Spleen (tissue), 11 donors: ENCODE results near the gene APOBEC4. TPM values are rescaled to one million over a fixed set of nuclear protein-coding genes. Genes with fewer than 3 reads are reported as not detected.
"Not testable (repeated sequence)": the region's sequence is repeated elsewhere in the genome, so short reads cannot be mapped to it uniquely, and the experiment has no call there.

Experiments used
- DNase-seq: peaks from one replicate; pipeline ENCODE4 v3.0.0-alpha.2; 2020
- H3K27ac ChIP-seq, 8 donors: fragments of 200-600 bp; sonication (generic) in 7 of 8; 1 replicate in 4 of 8; 2 replicates in 4 of 8; pipeline versions ENCODE4 v1.5.0 to v1.8.0; 2016 to 2021; ENCODE audit warnings: inconsistent platforms in 4 of 8, mild to moderate bottlenecking in 4 of 8, moderate library complexity in 1 of 8
- H3K27me3 ChIP-seq, 7 donors: fragments of 200-600 bp; sonication (generic) in 6 of 7; replicated peaks in 1 of 7; 1 replicate in 4 of 7; 2 replicates in 3 of 7; pipeline versions ENCODE4 v1.5.0 to v1.8.0; 2016 to 2021; ENCODE audit warnings: inconsistent platforms in 3 of 7, mild to moderate bottlenecking in 1 of 7
- H3K36me3 ChIP-seq, 6 donors: fragments of 200-600 bp; sonication (generic) in 5 of 6; 1 replicate in 4 of 6; 2 replicates in 2 of 6; pipeline versions ENCODE4 v1.5.0 to v1.8.0; 2016 to 2021; ENCODE audit warnings: inconsistent platforms in 2 of 6
- H3K4me1 ChIP-seq, 6 donors: fragments of 200-600 bp; sonication (generic) in 5 of 6; 1 replicate in 3 of 6; 2 replicates in 3 of 6; pipeline versions ENCODE4 v1.5.0 to v1.8.0; 2016 to 2021; ENCODE audit warnings: inconsistent platforms in 3 of 6
- H3K4me3 ChIP-seq, 8 donors: fragments of 200-600 bp; sonication (generic) in 7 of 8; 1 replicate in 4 of 8; 2 replicates in 4 of 8; pipeline versions ENCODE4 v1.5.0 to v1.8.0; 2016 to 2021; ENCODE audit warnings: inconsistent platforms in 4 of 8, mild to moderate bottlenecking in 4 of 8, moderate library complexity in 2 of 8
- H3K9me3 ChIP-seq, 8 donors: fragments of 200-600 bp; sonication (generic) in 7 of 8; 1 replicate in 4 of 8; 2 replicates in 4 of 8; pipeline versions ENCODE4 v1.5.0 to v1.8.0; 2016 to 2021; ENCODE audit warnings: inconsistent platforms in 4 of 8
- POLR2A ChIP-seq, 3 donors: fragments of 450-650 bp; IDR thresholded peaks; one replicate each; pipeline ENCODE4 v1.5.1; 2017; ENCODE audit warnings: antibody characterized with exemption in 3 of 3, mild to moderate bottlenecking in 1 of 3
- POLR2AphosphoS5 ChIP-seq, 3 donors: sonication (generic); formaldehyde crosslinking; IDR thresholded peaks; one replicate each; pipeline ENCODE4 v1.5.1; 2017; ENCODE audit warnings: antibody characterized with exemption in 3 of 3
- WGBS, 5 donors: extraction: QIAGEN DNeasy Blood & Tissue Kit in 3 of 5; methylation state at CpG; one replicate each; pipeline versions ENCODE4 v1.1.5 to v1.1.7; 2013 to 2018; 5-methylcytosine and 5-hydroxymethylcytosine counted together
- intact Hi-C: fragments of 100-400 bp; cut with DNase I; formaldehyde crosslinking; loops from one replicate; pipeline ENCODE4 v1.15.0; 2023; ENCODE audit warnings: low total_unique reads
- polyA plus RNA-seq, 3 donors: library from polyadenylated mRNA; stranded (reverse); fragments of 200-250 nt; gene quantifications; one replicate each; pipeline ENCODE4 v1.2.1, GENCODE V29; 2013
- total RNA-seq, 7 donors: library from RNA; depleted of rRNA in 3 of 7; stranded (reverse); fragments of >200 nt in 3 of 7; fragmentation: NEBNext Ultra II Directional in 4 of 7; extraction: Animal tissue kit (Norgen Biotek cat#: 25700) in 4 of 7; gene quantifications; one replicate each; pipeline versions ENCODE4 v1.1.0 to v1.2.1, GENCODE V29; 2016 to 2021
- TF ChIP-seq, protein P1 (sequence below), 11 experiments: fragments of 200-600 bp in 7 of 11; fragments of 450-650 bp in 4 of 11; sonication (generic) in 4 of 11; IDR thresholded peaks in 8 of 11; conservative IDR thresholded peaks in 3 of 11; 1 replicate in 7 of 11; 2 replicates in 4 of 11; pipeline versions ENCODE4 v1.4.0 to v1.8.0; 2016 to 2021; ENCODE audit warnings: antibody characterized with exemption in 11 of 11, inconsistent platforms in 4 of 11, mild to moderate bottlenecking in 1 of 11
- donor health status: healthy with polysubstance abuse.
- donor health status: DM: no; HTN: no; CAD: no; lungs with moderate emphysema.
- donor health status: DM: no; HTN: no; CAD: no.
- donor health status: Bipolar disorder and iron deficiency.
- donor health status: healthy.
- donor health status: DM: no; HTN: no; CAD: no.
- donor health status: DM: yes; HTN: yes; CAD: no.

Gene APOBEC4
- total and polyA plus RNA-seq, 10 donors: not detected

DNA sequence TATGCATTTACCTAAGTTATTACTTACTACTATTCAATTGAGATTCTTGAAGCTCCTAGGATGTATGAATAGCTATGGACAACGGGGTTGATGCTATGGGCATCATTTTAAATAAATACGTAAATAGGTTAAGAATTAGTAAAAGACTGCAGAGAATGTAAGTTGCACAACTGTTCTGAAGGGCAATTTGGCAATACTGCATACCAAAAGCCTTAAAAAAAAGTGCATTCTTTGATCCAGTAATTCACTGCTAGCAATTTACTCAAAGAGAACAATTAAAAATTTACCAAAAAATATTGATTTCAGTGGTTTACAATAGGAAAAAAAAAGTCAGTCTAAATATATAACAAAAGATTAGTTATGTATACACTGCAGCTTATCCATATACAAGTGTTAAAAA lies 21.0 kb downstream of the APOBEC4 start:
- H3K4me3 ChIP-seq: peak overlapping the region in 7 of 8 donors; percentile 86 to 94 (median 89)
- intact Hi-C loops: no loop called here
- TF ChIP-seq POLR2A (IDR thresholded peaks at IDR 0.05) (no peak), POLR2AphosphoS5 (IDR thresholded peaks at IDR 0.05) (no peak)
- TF ChIP-seq, protein P1, sequence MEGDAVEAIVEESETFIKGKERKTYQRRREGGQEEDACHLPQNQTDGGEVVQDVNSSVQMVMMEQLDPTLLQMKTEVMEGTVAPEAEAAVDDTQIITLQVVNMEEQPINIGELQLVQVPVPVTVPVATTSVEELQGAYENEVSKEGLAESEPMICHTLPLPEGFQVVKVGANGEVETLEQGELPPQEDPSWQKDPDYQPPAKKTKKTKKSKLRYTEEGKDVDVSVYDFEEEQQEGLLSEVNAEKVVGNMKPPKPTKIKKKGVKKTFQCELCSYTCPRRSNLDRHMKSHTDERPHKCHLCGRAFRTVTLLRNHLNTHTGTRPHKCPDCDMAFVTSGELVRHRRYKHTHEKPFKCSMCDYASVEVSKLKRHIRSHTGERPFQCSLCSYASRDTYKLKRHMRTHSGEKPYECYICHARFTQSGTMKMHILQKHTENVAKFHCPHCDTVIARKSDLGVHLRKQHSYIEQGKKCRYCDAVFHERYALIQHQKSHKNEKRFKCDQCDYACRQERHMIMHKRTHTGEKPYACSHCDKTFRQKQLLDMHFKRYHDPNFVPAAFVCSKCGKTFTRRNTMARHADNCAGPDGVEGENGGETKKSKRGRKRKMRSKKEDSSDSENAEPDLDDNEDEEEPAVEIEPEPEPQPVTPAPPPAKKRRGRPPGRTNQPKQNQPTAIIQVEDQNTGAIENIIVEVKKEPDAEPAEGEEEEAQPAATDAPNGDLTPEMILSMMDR (IDR thresholded peaks at IDR 0.05 in 8 of 11, conservative IDR thresholded peaks at IDR 0.05 in 3 of 11): no peak
- DNase-seq: no peak
- H3K36me3 ChIP-seq: peaks cover 0 to 60% (median 37%) of the 10 kb centered on the region in 6 donors
- H3K27ac ChIP-seq: peak overlapping the region in 4 of 8 donors; percentile 97 to 99 (median 97)
- H3K4me1 ChIP-seq: peaks cover 31 to 89% (median 73%) of the 10 kb centered on the region in 6 donors
- no peaks in the 10 kb centered on the region for H3K27me3 ChIP-seq
- H3K9me3 ChIP-seq: no peaks in the 10 kb centered on the region
- WGBS, 5 donors: 37 to 63% (median 47%) methylated on average over 2 of the region's 2 CpGs

DNA sequence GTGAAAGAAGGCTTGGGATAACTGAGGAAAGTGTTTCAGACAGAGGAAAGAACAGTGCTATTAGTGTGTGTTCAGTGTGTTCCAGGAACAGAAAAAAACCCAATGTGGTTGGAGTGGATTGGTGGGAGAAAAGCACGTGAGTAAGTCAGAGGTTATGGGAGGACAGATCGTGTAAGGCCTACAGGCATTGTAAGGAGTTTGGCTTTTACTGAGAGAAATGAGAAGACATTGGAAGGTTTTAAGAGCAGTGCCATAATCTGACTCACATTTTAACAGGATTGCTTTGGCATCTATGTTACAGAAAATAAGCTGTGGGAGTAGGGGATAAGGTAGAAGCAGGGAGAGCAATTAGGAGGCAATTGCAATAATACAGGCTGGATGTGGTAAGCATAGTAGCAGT lies 22.4 kb downstream of the APOBEC4 start:
- Histone ChIP-seq H3K4me3 (no peak overlapping the region), H3K27me3 (no peaks in the 10 kb centered on the region), H3K36me3 (peaks cover 0 to 74% (median 41%) of the 10 kb centered on the region in 6 donors), H3K9me3 (no peaks in the 10 kb centered on the region), H3K27ac (peak overlapping the region in 4 of 8 donors; percentile 1 to 99 (median 53)), H3K4me1 (peaks cover 31 to 91% (median 79%) of the 10 kb centered on the region in 6 donors)
- intact Hi-C loops: no loop called here
- TF ChIP-seq POLR2A (IDR thresholded peaks at IDR 0.05) (peak in 1 of 3 donors; percentile 14), POLR2AphosphoS5 (IDR thresholded peaks at IDR 0.05) (no peak)
- TF ChIP-seq, protein P1 (IDR thresholded peaks at IDR 0.05 in 8 of 11, conservative IDR thresholded peaks at IDR 0.05 in 3 of 11): no peak
- WGBS, 5 donors: 47 to 75% (median 69%) methylated on average over 2 of the region's 2 CpGs
- no peak for DNase-seq

DNA sequence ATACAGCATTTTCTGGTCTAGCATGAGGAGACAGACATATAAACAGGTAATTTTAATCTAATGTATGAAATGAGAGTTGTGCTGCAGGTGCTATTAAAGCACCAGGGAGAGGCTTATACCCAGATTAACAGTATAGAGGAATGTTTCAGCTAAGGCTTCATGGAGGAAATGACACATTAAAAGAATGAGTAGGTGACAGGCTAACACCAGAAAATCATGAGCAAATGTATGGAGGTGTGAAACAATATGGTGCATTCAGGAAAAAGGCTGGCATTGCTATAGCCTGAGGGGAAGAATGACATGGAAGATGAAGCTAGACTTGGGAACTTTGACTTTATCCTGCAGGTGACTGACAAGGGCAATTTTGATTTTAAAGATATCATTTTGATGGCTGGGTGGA lies 24.6 kb downstream of the APOBEC4 start:
- H3K9me3 ChIP-seq: no peaks in the 10 kb centered on the region
- intact Hi-C loops: no loop called here
- peak overlapping the region in 2 of 8 donors; percentile 13 to 18 for H3K27ac ChIP-seq
- H3K36me3 ChIP-seq: peaks cover 0 to 96% (median 53%) of the 10 kb centered on the region in 6 donors
- TF ChIP-seq POLR2AphosphoS5 (IDR thresholded peaks at IDR 0.05) (no peak), POLR2A (IDR thresholded peaks at IDR 0.05) (no peak)
- TF ChIP-seq, protein P1 (IDR thresholded peaks at IDR 0.05 in 8 of 11, conservative IDR thresholded peaks at IDR 0.05 in 3 of 11): no peak
- H3K27me3 ChIP-seq: no peaks in the 10 kb centered on the region
- peaks cover 31 to 88% (median 73%) of the 10 kb centered on the region in 6 donors for H3K4me1 ChIP-seq
- H3K4me3 ChIP-seq: no peak overlapping the region
- no peak for DNase-seq

DNA sequence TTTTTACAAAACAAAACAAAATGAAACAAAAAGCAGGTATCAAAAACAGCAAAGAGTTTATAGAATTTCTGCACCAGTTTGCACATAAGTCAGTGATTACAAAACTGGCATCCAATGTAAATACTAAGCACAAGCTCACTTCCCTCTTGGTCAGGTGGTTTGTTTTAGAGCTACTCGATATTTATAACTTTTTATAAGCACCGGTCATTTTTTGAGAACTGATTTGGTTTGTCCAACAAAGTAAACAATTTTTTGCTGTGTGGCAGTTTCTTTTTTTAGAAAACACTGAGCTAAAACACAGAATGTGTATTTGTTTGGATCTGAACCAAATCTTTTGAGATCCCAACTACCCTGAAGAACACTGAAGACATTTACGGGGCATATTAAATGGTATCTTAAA lies 26.9 kb downstream of the APOBEC4 start:
- intact Hi-C loops, H3K27me3 ChIP-seq, DNase-seq, H3K9me3 ChIP-seq, H3K4me3 ChIP-seq: not testable (repeated sequence)
- Histone ChIP-seq H3K4me1 (peaks cover 13 to 88% (median 60%) of the 10 kb centered on the region in 6 donors), H3K27ac (peak overlapping the region in 6 of 8 donors; percentile 16 to 58 (median 38)), H3K36me3 (peaks cover 0 to 84% (median 51%) of the 10 kb centered on the region in 6 donors)
- 30 to 50% (median 41%) methylated on average over 3 of the region's 3 CpGs for WGBS, 5 donors
